Tibial artery (tissue), 4 donors: ENCODE data around the gene OBP2A.

ENCODE experiments used
- DNase-seq, 2 donors: peaks; one replicate each; pipeline ENCODE4 v3.0.0-alpha.2; 2019
- H3K27ac ChIP-seq, 2 donors: fragments of 200-600 bp; sonication (generic) in 1 of 2; 1 replicate in 1 of 2; 2 replicates in 1 of 2; pipeline ENCODE4 v1.5.1; 2018 to 2019; ENCODE audit warnings: mild to moderate bottlenecking in 1 of 2
- H3K27me3 ChIP-seq, 2 donors: fragments of 200-600 bp; sonication (generic) in 1 of 2; one replicate each; pipeline versions ENCODE4 v1.5.1 to v1.6.0; 2016 to 2019
- H3K36me3 ChIP-seq, 3 donors: fragments of 200-600 bp; sonication (generic) in 2 of 3; one replicate each; pipeline ENCODE4 v1.5.1; 2016 to 2019; ENCODE audit warnings: mild to moderate bottlenecking in 2 of 3
- H3K4me1 ChIP-seq, 4 donors: fragments of 200-600 bp; sonication (generic) in 2 of 4; 1 replicate in 3 of 4; 2 replicates in 1 of 4; pipeline ENCODE4 v1.5.1; 2016 to 2019
- H3K4me3 ChIP-seq, 2 donors: fragments of 200-600 bp; sonication (generic) in 1 of 2; 1 replicate in 1 of 2; 2 replicates in 1 of 2; pipeline ENCODE4 v1.5.1; 2018 to 2019; ENCODE audit warnings: mild to moderate bottlenecking in 2 of 2
- H3K9me3 ChIP-seq, 3 donors: fragments of 200-600 bp; sonication (generic) in 1 of 3; one replicate each; pipeline ENCODE4 v1.5.1; 2016 to 2019
- CTCF ChIP-seq, 2 experiments: fragments of 200-600 bp in 1 of 2; fragments of 450-650 bp in 1 of 2; IDR thresholded peaks; one replicate each; pipeline ENCODE4 v1.5.1; 2017 to 2019; ENCODE audit warnings: antibody characterized with exemption in 2 of 2, mild to moderate bottlenecking in 1 of 2, moderate library complexity in 1 of 2
- intact Hi-C: fragments of 100-400 bp; cut with DNase I; formaldehyde crosslinking; loops from one replicate; pipeline ENCODE4 v1.15.0; 2023; ENCODE audit warnings: low total_unique reads

OBP2A gene

DNA sequence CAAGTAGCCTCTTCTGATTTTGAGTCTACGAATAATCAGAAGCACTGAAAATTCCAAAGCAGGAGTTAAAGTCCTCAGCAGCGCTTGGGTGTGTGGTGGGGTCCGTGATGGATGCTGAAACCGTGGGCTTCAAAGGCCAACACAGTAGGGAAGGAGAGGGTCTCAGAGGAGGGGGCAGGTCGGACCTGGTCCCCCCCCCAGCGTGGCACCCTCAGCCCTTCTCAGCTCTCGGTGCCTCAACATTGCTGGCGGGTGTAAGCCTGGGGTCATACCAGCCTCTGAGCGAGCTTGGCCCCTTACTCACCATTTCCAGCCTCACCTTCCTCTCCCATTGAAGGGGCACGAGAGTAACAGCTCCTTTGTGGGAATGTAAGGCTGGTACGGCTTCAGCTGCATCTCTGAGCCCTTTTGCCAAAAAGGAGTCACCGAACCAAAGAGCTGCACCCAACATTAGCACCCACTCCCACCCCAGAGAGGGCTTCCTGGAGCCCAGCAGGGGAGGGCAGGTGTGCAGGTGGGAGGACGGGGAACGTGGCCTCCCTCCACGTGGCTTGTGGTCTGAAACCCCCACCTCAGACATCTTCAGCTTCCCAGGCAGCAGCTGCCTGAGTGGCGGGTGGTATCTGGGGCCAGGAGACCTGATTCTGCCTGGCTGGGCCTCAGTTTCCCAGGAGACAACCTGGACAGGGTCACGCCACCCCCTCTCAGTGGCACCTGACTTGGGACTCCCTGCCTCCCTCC, 31.4 kb upstream of the OBP2A start:
- H3K36me3 ChIP-seq, result no peaks in the 10 kb centered on the region
- peak in 1 of 2 donors; percentile 38 for DNase-seq
- TF ChIP-seq CTCF (IDR thresholded peaks at IDR 0.05), result no peak

GRCh38 chr9:135515083-135515951, 30.6 kb upstream of the OBP2A start:
- H3K36me3 ChIP-seq, result no peaks in the 10 kb centered on the region
- peaks cover 0 to 7% of the 10 kb centered on the region in 2 donors for H3K27me3 ChIP-seq
- no peak overlapping the region for H3K27ac ChIP-seq
- H3K4me1 ChIP-seq, result no peaks in the 10 kb centered on the region
- no peak overlapping the region for H3K4me3 ChIP-seq
- intact Hi-C loops, result no loop called here
- peak in 1 of 2 donors; percentile 60 for DNase-seq
- no peaks in the 10 kb centered on the region for H3K9me3 ChIP-seq
- no peak for TF ChIP-seq CTCF (IDR thresholded peaks at IDR 0.05)

More for the DNA sequence above, 31.4 kb upstream of the OBP2A start:
- Histone ChIP-seq H3K4me1 (no peaks in the 10 kb centered on the region), H3K4me3 (no peak overlapping the region), H3K9me3 (no peaks in the 10 kb centered on the region), H3K27me3 (peaks cover 0 to 7% of the 10 kb centered on the region in 2 donors), H3K27ac (no peak overlapping the region)
- intact Hi-C loops, result no loop called here

- Histone ChIP-seq H3K4me1 (no peaks in the 10 kb centered on the region), H3K36me3 (no peaks in the 10 kb centered on the region), H3K27me3 (peaks cover 0 to 11% of the 10 kb centered on the region in 2 donors), H3K27ac (no peak overlapping the region), H3K9me3 (no peaks in the 10 kb centered on the region), H3K4me3 (no peak overlapping the region)
- intact Hi-C loops, result no loop called here
- DNase-seq, result peak in 1 of 2 donors; percentile 43
- no peak for TF ChIP-seq CTCF (IDR thresholded peaks at IDR 0.05)
These were observed 29.6 kb upstream of the OBP2A start for GRCh38 chr9:135516132-135516860.

GRCh38 chr9:135517407-135517822, 28.5 kb upstream of the OBP2A start:
- peak in 1 of 2 donors; percentile 50 for DNase-seq

More at GRCh38 chr9:135517407-135517822, 28.5 kb upstream of the OBP2A start:
- Histone ChIP-seq H3K4me3 (no peak overlapping the region), H3K4me1 (no peaks in the 10 kb centered on the region), H3K27me3 (peaks cover 0 to 21% of the 10 kb centered on the region in 2 donors), H3K27ac (no peak overlapping the region), H3K9me3 (no peaks in the 10 kb centered on the region), H3K36me3 (no peaks in the 10 kb centered on the region)
- TF ChIP-seq CTCF (IDR thresholded peaks at IDR 0.05), result no peak
- intact Hi-C loops, result no loop called here
